UCSD-AML1 (cell line): ENCODE results near the gene ICAM4.
"Not testable (repeated sequence)": the region's sequence is repeated elsewhere in the genome, so short reads cannot be mapped to it uniquely, and the experiment has no call there.

Experiments used
- DNase-seq: peaks from one replicate; lab custom pipeline; 2025; ENCODE audit not compliant: unreplicated experiment; lab: John Stamatoyannopoulos, UW

ICAM4 gene

GRCh38 chr19:10286803-10287737, at the start of gene ICAM4:
Gene ICAM4, plus strand, starts transcription at chr19:10286955. Its CDS starts 58 bp downstream, at chr19:10287013.
- DNase-seq = peak; percentile 77

- DNase-seq = no peak
These were observed 49.1 kb upstream of the ICAM4 start for GRCh38 chr19:10237702-10238101.

GRCh38 chr19:10238172-10238783, 48.5 kb upstream of the ICAM4 start:
- no peak for DNase-seq

GRCh38 chr19:10241826-10242449, 44.8 kb upstream of the ICAM4 start:
- DNase-seq = not testable (repeated sequence)

- no peak for DNase-seq
These were observed 43.1 kb upstream of the ICAM4 start for GRCh38 chr19:10243606-10244005.

GRCh38 chr19:10245189-10245939, 41.4 kb upstream of the ICAM4 start:
- no peak for DNase-seq

- DNase-seq = no peak
These were observed 40.2 kb upstream of the ICAM4 start for GRCh38 chr19:10246511-10246910.

GRCh38 chr19:10251792-10252694, 34.7 kb upstream of the ICAM4 start, which contains the start of gene MRPL4:
Gene MRPL4, plus strand, starts transcription at chr19:10252214. Its CDS starts 40 bp downstream, at chr19:10252254.
- peak; percentile 96 for DNase-seq

GRCh38 chr19:10252707-10253106, 34.0 kb upstream of the ICAM4 start:
- no peak for DNase-seq

- DNase-seq = no peak
These were observed 32.5 kb upstream of the ICAM4 start for GRCh38 chr19:10254244-10254643.

- DNase-seq = no peak
These were observed 31.4 kb upstream of the ICAM4 start for GRCh38 chr19:10255358-10255757.

GRCh38 chr19:10256551-10256950, 30.2 kb upstream of the ICAM4 start:
- no peak for DNase-seq

- no peak for DNase-seq
These were observed 29.7 kb upstream of the ICAM4 start for GRCh38 chr19:10256970-10257615.

- DNase-seq = no peak
These were observed 28.6 kb upstream of the ICAM4 start for GRCh38 chr19:10258080-10258710.

GRCh38 chr19:10259162-10259905, 27.4 kb upstream of the ICAM4 start:
- peak; percentile 77 for DNase-seq

GRCh38 chr19:10260141-10260584, 26.6 kb upstream of the ICAM4 start:
- no peak for DNase-seq

- DNase-seq = no peak
These were observed 24.0 kb upstream of the ICAM4 start for GRCh38 chr19:10262771-10263170.

GRCh38 chr19:10266706-10267105, 20.0 kb upstream of the ICAM4 start:
- no peak for DNase-seq
